H9 (cell line): Measurements from ENCODE around the gene CSRP1. TPM values are rescaled to one million over a fixed set of nuclear protein-coding genes. Genes with fewer than 3 reads are reported as not detected.

Experiments
- DNase-seq: peaks from one replicate; pipeline ENCODE4 v3.0.0-alpha.2; 2017
- H2AFZ ChIP-seq: one replicate; pipeline ENCODE4 v1.6.1; 2013; ENCODE audit warnings: mild to moderate bottlenecking, low read length, control low read depth, moderate library complexity
- H2AK5ac ChIP-seq: 2 replicates; pipeline ENCODE4 v1.6.1; 2013; ENCODE audit warnings: low read length, control low read depth, mixed read lengths; ENCODE audit not compliant: insufficient read length
- H2BK120ac ChIP-seq: one replicate; pipeline ENCODE4 v1.6.1; 2013; ENCODE audit warnings: low read depth, mild to moderate bottlenecking, low read length, control low read depth, inconsistent platforms; ENCODE audit not compliant: poor library complexity, severe bottlenecking
- H2BK12ac ChIP-seq: 2 replicates; pipeline ENCODE4 v1.6.1; 2013; ENCODE audit warnings: low read length, control low read depth, mixed read lengths, low read depth; ENCODE audit not compliant: insufficient read length
- H2BK15ac ChIP-seq: 2 replicates; pipeline ENCODE4 v1.6.1; 2013; ENCODE audit warnings: low read depth, low read length, control low read depth
- H2BK20ac ChIP-seq: one replicate; pipeline ENCODE4 v1.6.1; 2013; ENCODE audit warnings: low read depth, mild to moderate bottlenecking, low read length, control low read depth, inconsistent platforms; ENCODE audit not compliant: poor library complexity, severe bottlenecking
- H2BK5ac ChIP-seq: 2 replicates; pipeline ENCODE4 v1.6.1; 2013; ENCODE audit warnings: low read length, control low read depth, mixed read lengths; ENCODE audit not compliant: insufficient read length
- H3K14ac ChIP-seq: 2 replicates; pipeline ENCODE4 v1.6.1; 2013; ENCODE audit warnings: low read length, control low read depth; ENCODE audit not compliant: insufficient read depth
- H3K18ac ChIP-seq: 2 replicates; pipeline ENCODE4 v1.6.1; 2013; ENCODE audit warnings: low read depth, mild to moderate bottlenecking, mixed read lengths, low read length, control low read depth; ENCODE audit not compliant: insufficient read length
- H3K23ac ChIP-seq: 2 replicates; pipeline ENCODE4 v1.6.1; 2013; ENCODE audit warnings: low read length, control low read depth, mixed read lengths, low read depth; ENCODE audit not compliant: insufficient read length
- H3K23me2 ChIP-seq: 2 replicates; pipeline ENCODE4 v1.6.1; 2013; ENCODE audit warnings: low read depth, mild to moderate bottlenecking, mixed read lengths, low read length, control low read depth; ENCODE audit not compliant: insufficient read length, poor library complexity, severe bottlenecking
- H3K27ac ChIP-seq: 2 replicates; pipeline ENCODE4 v1.5.1; 2013; ENCODE audit warnings: low read length, control low read depth, mixed read lengths, low read depth; ENCODE audit not compliant: insufficient read length
- H3K27me3 ChIP-seq: 2 replicates; pipeline ENCODE4 v1.6.1; 2013; ENCODE audit warnings: low read length, control low read depth, inconsistent platforms; ENCODE audit not compliant: insufficient read depth
- H3K4ac ChIP-seq: 2 replicates; pipeline ENCODE4 v1.6.1; 2013; ENCODE audit warnings: low read depth, mild to moderate bottlenecking, control low read depth, inconsistent platforms, low read length, moderate library complexity
- H3K4me1 ChIP-seq: 2 replicates; pipeline ENCODE4 v1.6.1; 2013; ENCODE audit warnings: low read length, control low read depth, inconsistent platforms; ENCODE audit not compliant: insufficient read depth
- H3K4me2 ChIP-seq: 2 replicates; pipeline ENCODE4 v1.6.1; 2013; ENCODE audit warnings: low read length, control low read depth, mixed read lengths; ENCODE audit not compliant: insufficient read length, insufficient read depth
- H3K56ac ChIP-seq: 2 replicates; pipeline ENCODE4 v1.6.1; 2013; ENCODE audit warnings: low read depth, mild to moderate bottlenecking, mixed read lengths, low read length, control low read depth; ENCODE audit not compliant: insufficient read length
- H3K79me1 ChIP-seq: 2 replicates; pipeline ENCODE4 v1.6.1; 2013; ENCODE audit warnings: low read depth, mild to moderate bottlenecking, moderate library complexity, low read length, control low read depth, inconsistent platforms; ENCODE audit not compliant: insufficient read depth, poor library complexity, severe bottlenecking
- H3K79me2 ChIP-seq: 2 replicates; pipeline ENCODE4 v1.6.1; 2013; ENCODE audit warnings: low read length, control low read depth, inconsistent platforms; ENCODE audit not compliant: insufficient read depth
- H3K9ac ChIP-seq: 2 replicates; pipeline ENCODE4 v1.6.1; 2013; ENCODE audit warnings: low read length, control low read depth, mixed read lengths; ENCODE audit not compliant: insufficient read length; ENCODE audit errors: extremely low read depth
- H3K9me3 ChIP-seq: one replicate; pipeline ENCODE4 v1.6.1; 2013; ENCODE audit warnings: low read depth, low read length, inconsistent platforms; ENCODE audit not compliant: control insufficient read depth
- H3T11ph ChIP-seq: one replicate; pipeline ENCODE4 v1.6.1; 2013; ENCODE audit warnings: mild to moderate bottlenecking, low read length, control low read depth, inconsistent platforms
- H4K20me1 ChIP-seq: one replicate; pipeline ENCODE4 v1.6.1; 2013; ENCODE audit not compliant: control insufficient read depth, insufficient read length, insufficient read depth
- H4K5ac ChIP-seq: 2 replicates; pipeline ENCODE4 v1.6.1; 2013; ENCODE audit warnings: low read depth, mild to moderate bottlenecking, mixed read lengths, low read length, control low read depth; ENCODE audit not compliant: insufficient read length
- H4K8ac ChIP-seq: replicated peaks from 2 replicates; pipeline ENCODE4 v1.6.1; 2013; ENCODE audit warnings: low read length, control low read depth, mixed read lengths, low read depth; ENCODE audit not compliant: insufficient read length
- H4K91ac ChIP-seq: 2 replicates; pipeline ENCODE4 v1.6.1; 2013; ENCODE audit warnings: low read depth, mild to moderate bottlenecking, moderate library complexity, mixed read lengths, low read length, control low read depth; ENCODE audit not compliant: insufficient read length
- H3K27ac Mint-ChIP-seq, 3 experiments: 2 replicates in 2 of 3; 3 replicates in 1 of 3; pipeline ENCODE4 v1.8.0; 2020 to 2021; ENCODE audit warnings: mixed read lengths in 3 of 3, mild to moderate bottlenecking in 1 of 3, moderate library complexity in 1 of 3
- H3K27me3 Mint-ChIP-seq: 2 replicates; pipeline ENCODE4 v1.8.0; 2021; ENCODE audit warnings: low read depth, mild to moderate bottlenecking, moderate library complexity, mixed read lengths
- H3K36me3 Mint-ChIP-seq, 3 experiments: 2 replicates in 2 of 3; 3 replicates in 1 of 3; pipeline ENCODE4 v1.8.0; 2020 to 2021; ENCODE audit warnings: low read depth in 3 of 3, mixed read lengths in 3 of 3; ENCODE audit not compliant: insufficient read depth in 1 of 3
- H3K4me1 Mint-ChIP-seq, 2 experiments: 2 replicates each; pipeline ENCODE4 v1.8.0; 2020; ENCODE audit warnings: mixed read lengths in 2 of 2
- H3K4me3 Mint-ChIP-seq, 2 experiments: 2 replicates in 1 of 2; 3 replicates in 1 of 2; pipeline ENCODE4 v1.8.0; 2020 to 2021; ENCODE audit warnings: mild to moderate bottlenecking in 2 of 2, mixed read lengths in 2 of 2, moderate library complexity in 1 of 2
- H3K9me3 Mint-ChIP-seq, 2 experiments: 2 replicates in 1 of 2; 3 replicates in 1 of 2; pipeline ENCODE4 v1.8.0; 2020; ENCODE audit warnings: mild to moderate bottlenecking in 2 of 2, mixed read lengths in 2 of 2, moderate library complexity in 1 of 2
- WGBS: extraction: QIAGEN DNeasy Blood & Tissue Kit; methylation state at CpG from one replicate; pipeline ENCODE4 v1.1.7; 2013; ENCODE audit warnings: missing lambda C conversion rate, low lambda C conversion rate, mixed read lengths; ENCODE audit not compliant: insufficient read length; ENCODE audit errors: extremely low coverage; 5-methylcytosine and 5-hydroxymethylcytosine counted together
- total RNA-seq: library from RNA; stranded (reverse); gene quantifications from 2 replicates; pipeline ENCODE4 v1.2.1, GENCODE V29; 2021
- TF ChIP-seq, protein P1 (sequence below): fragments of 200-600 bp; sonication (generic); conservative IDR thresholded peaks from 3 replicates; pipeline ENCODE4 v1.8.0; 2021; ENCODE audit warnings: antibody characterized with exemption, mild to moderate bottlenecking

The CSRP1 gene
- total RNA-seq, 1 experiment from 2014 or later = 0.44 TPM

DNA sequence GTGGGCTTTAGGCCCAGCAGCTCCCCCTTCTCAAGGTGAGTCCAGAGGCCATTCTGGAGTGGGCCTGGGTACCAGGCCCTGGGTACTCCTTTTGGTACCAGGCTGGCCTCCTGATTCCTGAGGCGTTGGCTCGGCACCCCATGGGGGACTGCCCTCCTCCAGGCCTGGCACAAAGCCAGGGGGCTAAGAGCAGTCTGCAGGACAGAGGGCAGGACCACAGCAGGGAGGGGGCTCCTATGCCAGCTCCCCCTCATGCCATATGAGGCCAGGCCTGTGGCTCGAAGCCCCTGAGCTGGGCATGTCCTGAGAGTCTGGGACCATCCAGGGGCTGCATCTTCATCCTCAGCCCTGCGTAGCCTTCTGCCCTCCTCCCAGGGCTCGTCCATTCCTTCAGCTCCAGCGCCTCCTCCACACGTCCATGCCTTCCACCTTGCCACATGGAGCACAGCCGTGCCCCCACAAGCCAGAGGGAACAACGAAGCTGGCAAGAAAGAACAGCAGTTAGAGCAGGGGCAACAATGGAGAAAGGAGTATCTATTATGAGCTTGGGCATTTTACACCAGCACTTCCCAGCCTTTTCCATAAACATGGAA lies 41.1 kb downstream of the CSRP1 start:
- no CpG with 5 or more reads among the region's 9 CpGs for WGBS
- Histone ChIP-seq H4K5ac (no peak overlapping the region), H3K14ac (no peak overlapping the region), H3K27me3 (peaks cover 2% of the 10 kb centered on the region; the same call in 1 of the 2 replicates), H2BK120ac (no peak overlapping the region), H2AK5ac (no peak overlapping the region), H2BK20ac (no peak overlapping the region), H4K20me1 (no peaks in the 10 kb centered on the region), H2BK15ac (no peak overlapping the region), H3K9ac (no peak overlapping the region), H3K9me3 (no peaks in the 10 kb centered on the region), H3K79me1 (no peaks in the 10 kb centered on the region), H2BK5ac (no peak overlapping the region), H2BK12ac (no peak overlapping the region), H3K23me2 (peaks cover 19% of the 10 kb centered on the region), H3K4me2 (no peak overlapping the region), H3K4me1 (no peaks in the 10 kb centered on the region; the same call in 1 of the 2 replicates), H4K8ac (no peak overlapping the region), H3T11ph (no peak overlapping the region), H3K27ac (no peak overlapping the region), H3K23ac (no peak overlapping the region), H4K91ac (no peak overlapping the region), H3K79me2 (peaks cover 10% of the 10 kb centered on the region; the same call in 1 of the 2 replicates), H2AFZ (no peak overlapping the region), H3K18ac (no peak overlapping the region), H3K56ac (no peak overlapping the region), H3K4ac (no peak overlapping the region)
- TF ChIP-seq, protein P1, sequence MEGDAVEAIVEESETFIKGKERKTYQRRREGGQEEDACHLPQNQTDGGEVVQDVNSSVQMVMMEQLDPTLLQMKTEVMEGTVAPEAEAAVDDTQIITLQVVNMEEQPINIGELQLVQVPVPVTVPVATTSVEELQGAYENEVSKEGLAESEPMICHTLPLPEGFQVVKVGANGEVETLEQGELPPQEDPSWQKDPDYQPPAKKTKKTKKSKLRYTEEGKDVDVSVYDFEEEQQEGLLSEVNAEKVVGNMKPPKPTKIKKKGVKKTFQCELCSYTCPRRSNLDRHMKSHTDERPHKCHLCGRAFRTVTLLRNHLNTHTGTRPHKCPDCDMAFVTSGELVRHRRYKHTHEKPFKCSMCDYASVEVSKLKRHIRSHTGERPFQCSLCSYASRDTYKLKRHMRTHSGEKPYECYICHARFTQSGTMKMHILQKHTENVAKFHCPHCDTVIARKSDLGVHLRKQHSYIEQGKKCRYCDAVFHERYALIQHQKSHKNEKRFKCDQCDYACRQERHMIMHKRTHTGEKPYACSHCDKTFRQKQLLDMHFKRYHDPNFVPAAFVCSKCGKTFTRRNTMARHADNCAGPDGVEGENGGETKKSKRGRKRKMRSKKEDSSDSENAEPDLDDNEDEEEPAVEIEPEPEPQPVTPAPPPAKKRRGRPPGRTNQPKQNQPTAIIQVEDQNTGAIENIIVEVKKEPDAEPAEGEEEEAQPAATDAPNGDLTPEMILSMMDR = no peak
- Mint-ChIP-seq H3K27ac (peak overlapping the region in 1 of 3 experiments; percentile 86; a peak in 1 of 7 replicates), H3K36me3 (peaks cover 0 to 26% (median 18%) of the 10 kb centered on the region in 3 experiments; a peak in 5 of 7 replicates), H3K4me1 (peaks cover 31 to 34% of the 10 kb centered on the region in 2 experiments), H3K27me3 (peaks cover 14% of the 10 kb centered on the region), H3K9me3 (no peaks in the 10 kb centered on the region), H3K4me3 (no peak overlapping the region; a peak in 1 of 5 replicates)
- DNase-seq = no peak
